Measurements from ENCODE around the gene MEIS2.

DNA sequence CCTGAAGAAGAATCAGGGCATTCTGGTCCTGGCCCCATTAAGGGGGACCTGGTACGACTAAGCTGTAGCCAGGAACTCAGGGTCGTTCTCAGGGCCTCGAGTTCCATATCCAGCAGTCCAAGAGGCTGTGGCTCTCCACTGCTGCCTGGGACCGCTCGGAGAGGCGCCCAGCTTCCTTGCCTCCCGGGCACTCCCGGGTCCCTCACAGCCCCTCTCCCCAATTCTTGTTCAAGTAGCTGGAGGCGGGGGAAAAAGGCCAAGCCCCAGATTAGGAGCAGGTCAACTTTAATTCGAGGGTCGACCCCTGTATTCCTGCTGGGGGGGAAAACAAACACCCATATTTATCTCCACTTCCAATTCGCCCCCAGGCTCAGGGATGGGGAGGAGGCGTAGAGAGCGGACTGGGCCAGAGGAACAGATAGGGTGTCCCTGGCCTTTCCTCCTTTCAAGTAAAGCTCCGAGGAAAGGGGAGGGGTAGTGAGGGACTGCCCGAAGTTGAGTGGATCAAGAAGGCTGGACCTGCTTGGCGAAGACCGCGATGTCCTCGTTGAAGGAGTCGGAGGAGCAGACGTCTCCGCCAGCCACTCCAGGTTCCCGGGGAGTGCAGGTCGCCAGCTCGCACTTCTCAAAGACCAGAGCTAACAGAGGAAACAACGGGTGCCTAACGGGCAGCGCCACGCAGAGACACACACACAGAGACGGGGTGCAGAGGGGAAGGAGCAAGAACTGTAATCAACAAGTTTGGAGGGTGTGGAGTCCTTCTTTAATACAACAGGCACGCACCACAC, 4.4 kb downstream of the MEIS2 start:
- TF ChIP-seq, protein P1, sequence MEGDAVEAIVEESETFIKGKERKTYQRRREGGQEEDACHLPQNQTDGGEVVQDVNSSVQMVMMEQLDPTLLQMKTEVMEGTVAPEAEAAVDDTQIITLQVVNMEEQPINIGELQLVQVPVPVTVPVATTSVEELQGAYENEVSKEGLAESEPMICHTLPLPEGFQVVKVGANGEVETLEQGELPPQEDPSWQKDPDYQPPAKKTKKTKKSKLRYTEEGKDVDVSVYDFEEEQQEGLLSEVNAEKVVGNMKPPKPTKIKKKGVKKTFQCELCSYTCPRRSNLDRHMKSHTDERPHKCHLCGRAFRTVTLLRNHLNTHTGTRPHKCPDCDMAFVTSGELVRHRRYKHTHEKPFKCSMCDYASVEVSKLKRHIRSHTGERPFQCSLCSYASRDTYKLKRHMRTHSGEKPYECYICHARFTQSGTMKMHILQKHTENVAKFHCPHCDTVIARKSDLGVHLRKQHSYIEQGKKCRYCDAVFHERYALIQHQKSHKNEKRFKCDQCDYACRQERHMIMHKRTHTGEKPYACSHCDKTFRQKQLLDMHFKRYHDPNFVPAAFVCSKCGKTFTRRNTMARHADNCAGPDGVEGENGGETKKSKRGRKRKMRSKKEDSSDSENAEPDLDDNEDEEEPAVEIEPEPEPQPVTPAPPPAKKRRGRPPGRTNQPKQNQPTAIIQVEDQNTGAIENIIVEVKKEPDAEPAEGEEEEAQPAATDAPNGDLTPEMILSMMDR (IDR thresholded peaks at IDR 0.05), result no peak
- TF ChIP-seq POLR2AphosphoS5 (IDR thresholded peaks at IDR 0.05) (no peak), POLR2A (IDR thresholded peaks at IDR 0.05) (no peak), EP300 (IDR thresholded peaks at IDR 0.05) (no peak)

Measured in stomach (tissue), 4 donors.